GM10266 (cell line): ENCODE measurements around the gene SRGAP1.
"Not testable (repeated sequence)": the region's sequence is repeated elsewhere in the genome, so short reads cannot be mapped to it uniquely, and the experiment has no call there.

Source experiments
- DNase-seq: peaks from one replicate; pipeline ENCODE4 v3.0.0; 2012; ENCODE audit errors: extremely low spot score
- TF ChIP-seq, protein P1 (sequence below): IDR thresholded peaks from 2 replicates; pipeline ENCODE4 v1.5.1; 2012; ENCODE audit warnings: mild to moderate bottlenecking, low read depth; ENCODE audit not compliant: control insufficient read depth, insufficient read depth; ENCODE audit errors: missing control alignments

SRGAP1 gene

DNA sequence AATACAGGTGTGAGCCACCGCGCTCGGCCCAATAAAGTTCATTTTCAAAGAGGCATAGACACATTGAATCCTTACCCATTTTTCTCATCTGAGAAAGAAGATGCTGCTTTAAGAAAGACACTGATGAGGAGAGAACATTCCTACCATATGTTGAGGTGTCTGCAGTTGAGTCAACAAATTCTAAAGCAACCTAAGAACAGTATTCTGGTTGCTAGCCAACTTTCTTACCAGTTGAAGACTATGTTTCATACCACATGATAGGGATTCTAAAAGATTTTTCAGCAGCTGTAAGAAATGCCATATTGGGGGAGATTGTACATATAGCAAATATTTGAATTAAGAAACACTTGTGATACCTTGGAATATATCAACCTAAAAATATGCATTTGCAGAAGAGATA is 160.1 kb downstream of the SRGAP1 start:
- DNase-seq = no peak
- TF ChIP-seq, protein P1, sequence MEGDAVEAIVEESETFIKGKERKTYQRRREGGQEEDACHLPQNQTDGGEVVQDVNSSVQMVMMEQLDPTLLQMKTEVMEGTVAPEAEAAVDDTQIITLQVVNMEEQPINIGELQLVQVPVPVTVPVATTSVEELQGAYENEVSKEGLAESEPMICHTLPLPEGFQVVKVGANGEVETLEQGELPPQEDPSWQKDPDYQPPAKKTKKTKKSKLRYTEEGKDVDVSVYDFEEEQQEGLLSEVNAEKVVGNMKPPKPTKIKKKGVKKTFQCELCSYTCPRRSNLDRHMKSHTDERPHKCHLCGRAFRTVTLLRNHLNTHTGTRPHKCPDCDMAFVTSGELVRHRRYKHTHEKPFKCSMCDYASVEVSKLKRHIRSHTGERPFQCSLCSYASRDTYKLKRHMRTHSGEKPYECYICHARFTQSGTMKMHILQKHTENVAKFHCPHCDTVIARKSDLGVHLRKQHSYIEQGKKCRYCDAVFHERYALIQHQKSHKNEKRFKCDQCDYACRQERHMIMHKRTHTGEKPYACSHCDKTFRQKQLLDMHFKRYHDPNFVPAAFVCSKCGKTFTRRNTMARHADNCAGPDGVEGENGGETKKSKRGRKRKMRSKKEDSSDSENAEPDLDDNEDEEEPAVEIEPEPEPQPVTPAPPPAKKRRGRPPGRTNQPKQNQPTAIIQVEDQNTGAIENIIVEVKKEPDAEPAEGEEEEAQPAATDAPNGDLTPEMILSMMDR = no peak

DNA sequence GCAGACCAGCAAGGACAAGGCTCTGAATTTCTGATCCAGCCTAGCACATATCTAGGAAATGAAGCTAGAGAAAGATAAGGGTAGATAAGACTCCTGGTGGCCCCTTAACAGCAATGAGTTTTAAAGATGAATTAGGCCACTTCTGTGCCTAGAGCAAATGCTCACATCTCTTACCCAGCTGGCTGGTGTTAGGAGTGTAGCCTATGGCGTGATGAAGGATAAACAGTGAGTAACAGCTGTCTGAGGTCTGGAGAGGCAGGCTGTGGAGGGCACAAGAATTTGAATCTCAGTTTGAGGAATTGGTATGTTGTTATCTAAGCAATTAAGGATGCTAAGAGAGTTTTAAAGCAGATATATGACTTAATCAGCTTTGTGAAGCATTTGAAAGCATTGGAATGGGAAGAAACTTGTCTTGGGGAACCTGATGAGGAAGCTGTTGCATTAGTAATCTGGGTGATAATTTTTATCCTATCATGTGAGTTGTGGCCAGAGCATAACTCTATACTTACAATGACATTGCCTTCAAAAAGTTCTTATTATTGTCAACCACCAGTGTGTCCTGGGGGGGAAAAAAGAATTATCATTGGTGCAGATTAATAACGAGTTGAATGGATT is 161.8 kb downstream of the SRGAP1 start:
- TF ChIP-seq, protein P1 = no peak
- DNase-seq = no peak

DNA sequence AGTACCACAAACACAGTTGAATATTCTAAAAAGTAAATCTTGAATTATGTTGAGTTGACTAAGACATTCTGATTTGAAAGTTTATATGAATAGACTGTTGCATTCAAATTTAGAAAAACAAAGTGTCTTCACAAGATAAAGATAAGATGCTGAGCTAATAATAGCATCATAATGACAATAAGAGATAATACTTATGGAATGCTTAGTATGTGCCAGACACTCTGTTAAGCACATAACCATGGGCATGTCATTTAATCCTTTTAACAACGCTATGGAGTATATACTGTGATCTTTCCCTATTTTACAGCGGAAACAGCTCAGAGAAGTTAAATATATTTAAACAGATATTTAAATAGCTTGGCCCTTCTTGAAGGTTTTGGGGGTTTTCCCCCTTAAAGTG is 163.4 kb downstream of the SRGAP1 start:
- no peak for DNase-seq
- TF ChIP-seq, protein P1 = no peak

DNA sequence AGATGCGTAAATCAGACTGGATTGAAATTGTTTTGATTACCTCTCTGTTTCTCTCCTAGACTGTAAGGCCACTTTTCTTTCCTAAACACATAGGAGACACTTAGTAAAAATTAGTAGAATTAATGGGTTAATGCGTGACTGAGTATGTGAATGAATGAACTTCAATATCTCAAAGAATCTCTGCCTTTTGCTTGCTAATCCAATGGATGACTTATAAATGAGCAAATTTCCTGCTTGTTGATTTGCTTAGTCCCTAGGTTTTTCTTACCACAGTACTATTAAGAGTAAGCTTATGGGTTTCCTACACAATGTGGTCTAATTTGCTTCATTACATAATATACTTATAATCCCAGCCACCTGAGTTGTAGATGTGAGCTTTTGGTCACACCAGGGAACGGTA is 164.1 kb downstream of the SRGAP1 start:
- no peak for DNase-seq
- TF ChIP-seq, protein P1 = no peak

DNA sequence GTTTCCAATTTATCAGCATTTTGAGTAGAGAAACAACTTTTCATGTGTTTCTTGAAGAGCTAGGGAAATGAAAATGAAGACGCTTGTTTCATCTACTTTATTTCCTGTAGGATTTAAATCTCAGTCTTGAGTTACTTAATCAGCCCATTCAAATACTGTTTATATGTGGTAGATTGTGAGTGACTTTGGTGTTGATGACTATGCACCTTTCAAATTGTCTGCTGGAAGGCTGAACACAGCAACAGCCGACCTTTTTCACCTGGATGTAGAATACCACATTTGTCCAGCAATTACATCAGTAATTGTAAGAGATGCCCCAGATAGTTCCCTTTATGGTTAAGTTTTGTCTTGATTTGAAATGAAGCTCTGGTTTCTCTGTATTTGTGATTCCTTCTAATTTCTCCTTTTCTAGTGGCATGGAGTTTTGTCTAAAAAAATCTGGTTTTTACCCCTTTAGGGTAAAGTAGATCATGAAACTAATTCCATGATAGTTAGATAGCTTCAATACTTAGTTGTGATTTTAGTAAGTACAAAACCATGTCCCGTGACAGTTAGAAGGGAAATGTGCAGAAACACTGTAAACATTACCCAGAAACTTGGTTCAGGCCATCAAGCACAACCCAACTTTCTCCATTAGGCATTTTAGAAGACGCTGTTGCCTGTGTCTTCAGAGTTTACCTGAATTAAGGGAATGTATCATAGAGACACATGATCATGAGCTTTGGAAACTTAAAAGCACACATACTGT is 165.0 kb downstream of the SRGAP1 start:
- TF ChIP-seq, protein P1 = no peak
- no peak for DNase-seq

DNA sequence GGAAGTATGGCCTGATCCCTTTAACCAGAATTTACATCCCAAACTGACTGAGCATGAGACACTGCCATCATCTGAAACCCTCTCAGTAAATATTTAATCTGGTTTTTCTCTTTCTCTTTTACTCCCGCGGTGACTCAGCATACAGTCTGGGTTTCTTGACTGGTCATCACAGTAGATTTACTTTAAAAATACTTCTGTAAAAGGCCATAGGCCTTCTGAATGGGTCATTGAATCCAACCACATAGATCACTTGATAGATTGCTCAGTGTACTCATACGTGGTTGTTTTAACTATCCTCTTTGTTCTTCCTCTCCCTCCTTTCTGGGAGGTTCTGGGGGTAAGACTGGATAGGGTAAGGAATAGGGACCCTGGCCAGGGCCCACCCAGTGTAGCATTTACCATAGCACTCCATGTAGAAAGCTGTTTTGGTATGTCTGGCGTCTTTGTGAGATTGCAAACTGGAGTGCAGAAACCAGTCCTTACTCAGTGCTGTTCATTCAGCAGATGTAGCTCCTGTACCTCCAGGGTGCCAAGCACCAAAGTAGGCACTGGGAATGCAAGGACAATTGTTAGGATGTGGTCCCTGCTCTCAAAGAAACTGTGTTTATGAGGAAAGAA is 165.7 kb downstream of the SRGAP1 start:
- DNase-seq = no peak
- TF ChIP-seq, protein P1 = no peak

DNA sequence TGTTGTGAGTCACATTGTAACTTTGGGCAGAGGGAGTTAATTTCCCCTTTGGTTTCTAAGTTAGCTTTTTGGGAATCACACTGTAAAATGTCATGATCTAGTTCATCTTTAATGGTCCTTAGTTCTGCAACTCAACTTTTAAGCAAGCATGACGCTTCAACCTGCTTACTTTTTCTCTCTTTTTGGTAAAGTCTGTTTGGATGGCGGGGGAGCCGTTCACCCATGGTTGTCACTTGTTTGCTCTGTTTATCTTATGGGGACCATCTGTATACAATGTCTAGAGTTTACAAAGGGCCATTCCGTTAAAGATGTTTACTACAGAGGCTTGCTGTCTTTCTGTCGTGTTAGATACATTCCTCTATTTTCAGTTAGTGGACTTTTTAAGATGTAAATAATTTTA is 172.0 kb downstream of the SRGAP1 start:
- DNase-seq = no peak
- TF ChIP-seq, protein P1 = no peak

DNA sequence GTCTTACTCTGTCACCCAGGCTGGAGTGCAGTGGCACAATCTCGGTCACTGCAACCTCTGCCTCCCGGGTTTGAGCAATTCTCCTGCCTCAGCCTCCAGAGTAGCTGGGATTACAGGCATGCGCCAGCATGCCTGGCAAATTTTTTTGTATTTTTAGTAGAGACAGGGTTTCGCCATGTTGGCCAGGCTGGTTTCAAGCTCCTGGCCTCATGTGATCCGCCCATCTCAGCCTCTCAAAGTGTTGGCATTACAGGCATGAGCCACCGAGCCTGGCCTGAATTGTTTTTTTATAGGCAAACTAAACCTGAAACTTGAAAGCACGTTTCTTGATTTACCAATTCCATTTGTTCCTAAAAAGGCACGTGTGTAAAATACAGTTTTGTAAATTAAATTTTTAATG is 173.6 kb downstream of the SRGAP1 start:
- not testable (repeated sequence) for DNase-seq
